K562 (cell line): ENCODE results near the gene BMPER. TPM values are rescaled to one million over a fixed set of nuclear protein-coding genes. Genes with fewer than 3 reads are reported as not detected.

Experiments used
- DMBX1 ChIP-seq: fragments of 250-450 bp; sonication (Bioruptor Pico); IDR thresholded peaks from 2 replicates; pipeline ENCODE4 v1.8.0; 2022; ENCODE audit warnings: inconsistent platforms, mild to moderate bottlenecking, moderate library complexity, borderline replicate concordance
- HNRNPUL1 ChIP-seq: fragments of 200-400 bp; formaldehyde crosslinking; IDR thresholded peaks from 2 replicates; pipeline ENCODE4 v1.6.1; 2017; ENCODE audit warnings: low read length
- NCOA1 ChIP-seq: fragments of 450-650 bp; IDR thresholded peaks from 2 replicates; pipeline ENCODE4 v1.6.1; 2016; ENCODE audit warnings: low read depth
- polyA plus RNA-seq, 8 experiments: library from polyadenylated mRNA; depleted of rRNA in 4 of 8; stranded (reverse) in 5 of 8; unstranded in 3 of 8; fragments of >200 nt; fragmentation: Nextera tagmentation in 2 of 8; fragmentation: Illumina TruSeq in 1 of 8; extraction: Ambion mirVana in 2 of 8; extraction: Trizol in 1 of 8; gene quantifications; 2 replicates each; pipeline versions ENCODE4 v1.2.1 to v1.2.3, GENCODE V29; 2011 to 2014; ENCODE audit warnings: inconsistent platforms in 1 of 8, missing spikeins in 1 of 8
- total RNA-seq, 7 experiments: library from RNA; depleted of rRNA in 6 of 7; stranded (reverse); fragments of >200 nt in 6 of 7; fragmentation: Illumina TruSeq in 2 of 7; extraction: Trizol in 2 of 7; gene quantifications; 2 replicates each; pipeline versions ENCODE4 v1.2.1 to v1.2.3, GENCODE V29; 2011 to 2021; ENCODE audit warnings: low replicate concordance in 1 of 7
- TF ChIP-seq, protein P1 (sequence below): fragments of 200-600 bp; sonication (generic); IDR thresholded peaks from one replicate; pipeline ENCODE4 v1.6.1; 2012; ENCODE audit warnings: mild to moderate bottlenecking, low read depth, low read length, inconsistent platforms

BMPER gene
- total and polyA plus RNA-seq, 9 of the 15 experiments (the other 6 are each of a cell fraction or from before 2014, with no cell fraction given): not detected

DNA sequence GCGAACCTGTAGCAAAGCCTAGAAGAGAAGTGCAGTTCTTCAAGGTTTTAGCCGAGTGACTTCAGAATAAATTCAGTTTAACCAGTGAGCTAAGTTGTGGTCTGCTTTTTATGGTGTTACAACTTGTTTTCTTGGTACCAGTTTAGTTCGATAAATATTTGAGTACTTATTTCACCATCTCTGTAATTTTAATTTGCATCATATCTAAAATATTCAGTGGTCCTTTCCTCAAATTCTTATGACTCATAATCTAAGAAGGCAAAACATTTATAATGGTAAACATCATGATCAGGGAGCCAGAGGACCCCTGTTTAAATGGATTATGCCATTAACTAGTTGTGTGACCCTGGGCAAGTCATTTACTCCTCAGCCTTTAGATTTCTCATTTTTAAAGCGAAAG, 4.1 kb upstream of the BMPER start (continued):
- TF ChIP-seq, protein P1, sequence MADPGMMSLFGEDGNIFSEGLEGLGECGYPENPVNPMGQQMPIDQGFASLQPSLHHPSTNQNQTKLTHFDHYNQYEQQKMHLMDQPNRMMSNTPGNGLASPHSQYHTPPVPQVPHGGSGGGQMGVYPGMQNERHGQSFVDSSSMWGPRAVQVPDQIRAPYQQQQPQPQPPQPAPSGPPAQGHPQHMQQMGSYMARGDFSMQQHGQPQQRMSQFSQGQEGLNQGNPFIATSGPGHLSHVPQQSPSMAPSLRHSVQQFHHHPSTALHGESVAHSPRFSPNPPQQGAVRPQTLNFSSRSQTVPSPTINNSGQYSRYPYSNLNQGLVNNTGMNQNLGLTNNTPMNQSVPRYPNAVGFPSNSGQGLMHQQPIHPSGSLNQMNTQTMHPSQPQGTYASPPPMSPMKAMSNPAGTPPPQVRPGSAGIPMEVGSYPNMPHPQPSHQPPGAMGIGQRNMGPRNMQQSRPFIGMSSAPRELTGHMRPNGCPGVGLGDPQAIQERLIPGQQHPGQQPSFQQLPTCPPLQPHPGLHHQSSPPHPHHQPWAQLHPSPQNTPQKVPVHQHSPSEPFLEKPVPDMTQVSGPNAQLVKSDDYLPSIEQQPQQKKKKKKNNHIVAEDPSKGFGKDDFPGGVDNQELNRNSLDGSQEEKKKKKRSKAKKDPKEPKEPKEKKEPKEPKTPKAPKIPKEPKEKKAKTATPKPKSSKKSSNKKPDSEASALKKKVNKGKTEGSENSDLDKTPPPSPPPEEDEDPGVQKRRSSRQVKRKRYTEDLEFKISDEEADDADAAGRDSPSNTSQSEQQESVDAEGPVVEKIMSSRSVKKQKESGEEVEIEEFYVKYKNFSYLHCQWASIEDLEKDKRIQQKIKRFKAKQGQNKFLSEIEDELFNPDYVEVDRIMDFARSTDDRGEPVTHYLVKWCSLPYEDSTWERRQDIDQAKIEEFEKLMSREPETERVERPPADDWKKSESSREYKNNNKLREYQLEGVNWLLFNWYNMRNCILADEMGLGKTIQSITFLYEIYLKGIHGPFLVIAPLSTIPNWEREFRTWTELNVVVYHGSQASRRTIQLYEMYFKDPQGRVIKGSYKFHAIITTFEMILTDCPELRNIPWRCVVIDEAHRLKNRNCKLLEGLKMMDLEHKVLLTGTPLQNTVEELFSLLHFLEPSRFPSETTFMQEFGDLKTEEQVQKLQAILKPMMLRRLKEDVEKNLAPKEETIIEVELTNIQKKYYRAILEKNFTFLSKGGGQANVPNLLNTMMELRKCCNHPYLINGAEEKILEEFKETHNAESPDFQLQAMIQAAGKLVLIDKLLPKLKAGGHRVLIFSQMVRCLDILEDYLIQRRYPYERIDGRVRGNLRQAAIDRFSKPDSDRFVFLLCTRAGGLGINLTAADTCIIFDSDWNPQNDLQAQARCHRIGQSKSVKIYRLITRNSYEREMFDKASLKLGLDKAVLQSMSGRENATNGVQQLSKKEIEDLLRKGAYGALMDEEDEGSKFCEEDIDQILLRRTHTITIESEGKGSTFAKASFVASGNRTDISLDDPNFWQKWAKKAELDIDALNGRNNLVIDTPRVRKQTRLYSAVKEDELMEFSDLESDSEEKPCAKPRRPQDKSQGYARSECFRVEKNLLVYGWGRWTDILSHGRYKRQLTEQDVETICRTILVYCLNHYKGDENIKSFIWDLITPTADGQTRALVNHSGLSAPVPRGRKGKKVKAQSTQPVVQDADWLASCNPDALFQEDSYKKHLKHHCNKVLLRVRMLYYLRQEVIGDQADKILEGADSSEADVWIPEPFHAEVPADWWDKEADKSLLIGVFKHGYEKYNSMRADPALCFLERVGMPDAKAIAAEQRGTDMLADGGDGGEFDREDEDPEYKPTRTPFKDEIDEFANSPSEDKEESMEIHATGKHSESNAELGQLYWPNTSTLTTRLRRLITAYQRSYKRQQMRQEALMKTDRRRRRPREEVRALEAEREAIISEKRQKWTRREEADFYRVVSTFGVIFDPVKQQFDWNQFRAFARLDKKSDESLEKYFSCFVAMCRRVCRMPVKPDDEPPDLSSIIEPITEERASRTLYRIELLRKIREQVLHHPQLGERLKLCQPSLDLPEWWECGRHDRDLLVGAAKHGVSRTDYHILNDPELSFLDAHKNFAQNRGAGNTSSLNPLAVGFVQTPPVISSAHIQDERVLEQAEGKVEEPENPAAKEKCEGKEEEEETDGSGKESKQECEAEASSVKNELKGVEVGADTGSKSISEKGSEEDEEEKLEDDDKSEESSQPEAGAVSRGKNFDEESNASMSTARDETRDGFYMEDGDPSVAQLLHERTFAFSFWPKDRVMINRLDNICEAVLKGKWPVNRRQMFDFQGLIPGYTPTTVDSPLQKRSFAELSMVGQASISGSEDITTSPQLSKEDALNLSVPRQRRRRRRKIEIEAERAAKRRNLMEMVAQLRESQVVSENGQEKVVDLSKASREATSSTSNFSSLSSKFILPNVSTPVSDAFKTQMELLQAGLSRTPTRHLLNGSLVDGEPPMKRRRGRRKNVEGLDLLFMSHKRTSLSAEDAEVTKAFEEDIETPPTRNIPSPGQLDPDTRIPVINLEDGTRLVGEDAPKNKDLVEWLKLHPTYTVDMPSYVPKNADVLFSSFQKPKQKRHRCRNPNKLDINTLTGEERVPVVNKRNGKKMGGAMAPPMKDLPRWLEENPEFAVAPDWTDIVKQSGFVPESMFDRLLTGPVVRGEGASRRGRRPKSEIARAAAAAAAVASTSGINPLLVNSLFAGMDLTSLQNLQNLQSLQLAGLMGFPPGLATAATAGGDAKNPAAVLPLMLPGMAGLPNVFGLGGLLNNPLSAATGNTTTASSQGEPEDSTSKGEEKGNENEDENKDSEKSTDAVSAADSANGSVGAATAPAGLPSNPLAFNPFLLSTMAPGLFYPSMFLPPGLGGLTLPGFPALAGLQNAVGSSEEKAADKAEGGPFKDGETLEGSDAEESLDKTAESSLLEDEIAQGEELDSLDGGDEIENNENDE: no peak
- TF ChIP-seq NCOA1 (no peak), DMBX1 (no peak), HNRNPUL1 (no peak)
- TF ChIP-seq, all 486 proteins: peak for 0
